HG03103 (cell line): ENCODE data around the gene LHFPL3.
"Not testable (repeated sequence)": the region's sequence is repeated elsewhere in the genome, so short reads cannot be mapped to it uniquely, and the experiment has no call there.

Experiments used
- ATAC-seq: cut with Tn5 transposase; IDR thresholded peaks from one replicate; pipeline ENCODE4 v1.9.1; 2021; ENCODE audit warnings: low read depth; ENCODE audit not compliant: unreplicated experiment

LHFPL3 gene

DNA sequence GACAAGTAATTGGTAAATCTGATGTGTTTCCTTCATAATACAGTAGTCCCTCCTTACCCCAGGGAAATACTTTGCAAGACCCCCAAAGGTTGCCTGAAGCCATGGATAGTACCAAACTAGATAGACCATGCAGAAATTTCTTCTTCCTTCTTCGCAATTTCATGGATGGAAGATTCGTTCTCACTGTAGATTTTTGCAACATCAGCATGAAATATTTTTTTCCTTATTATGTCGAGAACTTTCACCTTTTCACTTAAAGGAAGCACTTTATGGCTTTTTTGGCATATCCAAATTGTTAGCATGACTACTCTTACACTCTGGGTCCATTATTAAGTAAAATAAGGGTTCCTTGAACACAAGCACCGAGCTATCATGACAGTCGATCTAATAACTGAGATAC is 333.2 kb downstream of the LHFPL3 start:
- no peak for ATAC-seq

GRCh38 chr7:104664648-104665047 is 336.2 kb downstream of the LHFPL3 start:
- no peak for ATAC-seq

- ATAC-seq, result no peak
Observed at GRCh38 chr7:104677587-104677986, 349.2 kb downstream of the LHFPL3 start.

DNA sequence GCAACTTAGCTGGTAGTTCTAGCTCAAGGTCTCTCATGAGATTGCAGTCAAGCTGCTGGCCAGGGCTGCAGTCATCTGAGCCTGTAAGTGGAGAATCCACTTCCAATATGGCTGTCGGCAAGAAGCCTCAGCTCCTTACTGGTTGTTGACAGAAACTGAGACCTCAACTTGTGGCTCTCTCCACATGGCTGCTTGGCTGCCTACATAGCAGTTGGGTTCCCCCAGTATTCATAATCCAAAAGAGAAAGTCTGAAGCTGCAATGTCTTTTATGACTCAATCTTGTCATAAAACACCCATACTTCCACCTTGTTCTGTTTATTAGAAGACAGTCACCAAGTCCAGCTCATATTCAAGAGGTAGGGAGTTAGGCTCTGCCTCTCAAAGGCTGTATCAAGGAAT is 350.7 kb downstream of the LHFPL3 start:
- ATAC-seq, result no peak

DNA sequence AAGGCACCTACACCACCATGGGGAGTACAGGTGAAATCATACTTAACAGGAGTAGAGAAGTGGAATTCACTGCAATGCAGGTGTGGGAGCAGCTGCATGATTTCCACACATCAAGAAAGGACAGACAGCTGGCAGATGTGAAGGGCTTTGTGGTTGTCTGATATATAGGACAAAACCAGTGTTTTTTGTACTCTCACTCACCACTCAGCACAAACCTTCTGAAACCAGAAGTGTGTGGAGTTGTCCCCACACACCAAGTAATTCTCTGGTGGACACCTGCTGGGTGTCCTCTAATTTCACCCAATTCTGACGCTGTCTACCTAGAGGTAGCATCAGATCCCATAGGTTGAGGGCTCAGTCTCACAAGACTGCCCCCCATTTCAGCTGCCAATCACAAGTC is 357.9 kb downstream of the LHFPL3 start:
- ATAC-seq, result no peak

GRCh38 chr7:104694710-104695109 is 366.3 kb downstream of the LHFPL3 start:
- ATAC-seq, result no peak

DNA sequence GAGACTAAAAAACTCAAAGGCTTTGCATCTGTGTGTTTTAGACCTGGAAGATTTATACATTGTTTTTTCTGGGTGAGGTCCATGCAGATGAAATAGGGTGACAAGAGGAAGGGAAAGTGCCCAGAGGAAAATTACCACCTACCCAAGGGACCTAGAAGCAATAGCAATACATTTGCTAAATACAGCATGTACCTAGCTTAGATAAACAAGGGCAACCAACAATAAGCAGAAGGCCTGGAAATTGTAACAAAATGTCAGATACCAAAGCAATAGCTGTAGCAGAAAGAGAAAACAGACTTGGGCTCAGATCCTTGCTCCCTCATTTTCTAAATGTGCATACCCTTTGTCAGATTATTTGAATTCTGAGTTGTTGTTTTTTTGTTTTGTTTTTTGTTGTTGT is 367.2 kb downstream of the LHFPL3 start:
- ATAC-seq, result no peak

DNA sequence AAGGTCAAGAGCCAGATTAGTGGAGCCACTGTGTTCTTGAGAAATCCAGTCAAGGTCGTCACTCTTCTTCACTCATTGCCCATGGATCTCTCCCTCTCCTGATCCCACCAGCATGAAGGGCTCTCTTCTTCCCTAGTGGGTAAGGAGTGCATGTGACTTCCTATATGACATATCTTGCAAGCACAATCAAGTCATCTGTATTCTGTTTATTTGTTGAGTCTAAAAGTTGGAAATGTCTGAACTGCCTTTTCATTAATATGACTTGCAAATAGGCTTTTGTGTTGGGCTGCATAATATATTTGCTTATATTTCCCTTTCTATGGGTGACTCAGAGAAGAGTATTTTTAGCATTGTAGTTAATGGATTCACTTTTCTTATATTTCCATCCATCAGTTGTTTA is 371.9 kb downstream of the LHFPL3 start:
- ATAC-seq, result no peak

GRCh38 chr7:104721027-104721426 is 392.6 kb downstream of the LHFPL3 start:
- not testable (repeated sequence) for ATAC-seq

- ATAC-seq, result no peak
Observed at GRCh38 chr7:104723001-104723400, 394.6 kb downstream of the LHFPL3 start.

GRCh38 chr7:104758504-104758903 is 430.1 kb downstream of the LHFPL3 start:
- ATAC-seq, result no peak

DNA sequence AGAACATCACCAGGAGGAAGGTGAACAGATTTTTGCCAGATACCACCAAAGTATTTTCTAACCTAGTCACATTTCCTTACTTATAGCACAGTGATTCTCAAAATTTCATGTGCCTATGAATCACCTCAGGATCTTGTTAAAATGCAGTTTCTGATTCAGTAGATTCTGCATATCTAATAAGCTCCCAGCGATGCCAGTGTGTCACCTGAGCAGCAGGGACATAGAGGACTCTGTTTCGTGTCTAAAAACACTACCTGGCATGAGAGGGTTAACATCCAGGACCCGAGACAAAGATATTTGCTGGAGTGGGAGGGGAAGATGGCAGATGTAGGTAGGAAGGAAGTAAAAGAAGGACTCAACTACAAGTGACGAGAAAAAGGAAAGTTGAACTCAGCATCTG is 433.5 kb downstream of the LHFPL3 start:
- ATAC-seq, result no peak

DNA sequence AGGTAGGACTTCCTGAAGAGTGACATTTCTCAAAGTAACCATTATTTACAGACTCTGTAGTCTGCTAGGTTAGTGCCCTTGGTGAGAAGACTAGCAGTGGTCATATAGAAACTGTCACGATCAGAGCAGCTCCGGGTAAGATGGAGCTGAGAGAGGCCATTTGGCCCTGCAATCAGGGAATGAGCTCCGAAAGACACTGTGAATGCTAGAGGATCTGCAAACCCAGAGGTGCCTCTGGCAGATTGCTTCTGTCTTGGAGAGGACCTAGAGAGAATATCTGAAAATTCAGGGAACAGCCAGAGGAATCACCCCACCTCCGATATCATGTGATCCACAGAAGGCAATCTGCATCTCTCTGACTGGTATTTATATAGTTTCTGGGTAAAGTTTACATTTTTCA is 438.7 kb downstream of the LHFPL3 start:
- no peak for ATAC-seq

DNA sequence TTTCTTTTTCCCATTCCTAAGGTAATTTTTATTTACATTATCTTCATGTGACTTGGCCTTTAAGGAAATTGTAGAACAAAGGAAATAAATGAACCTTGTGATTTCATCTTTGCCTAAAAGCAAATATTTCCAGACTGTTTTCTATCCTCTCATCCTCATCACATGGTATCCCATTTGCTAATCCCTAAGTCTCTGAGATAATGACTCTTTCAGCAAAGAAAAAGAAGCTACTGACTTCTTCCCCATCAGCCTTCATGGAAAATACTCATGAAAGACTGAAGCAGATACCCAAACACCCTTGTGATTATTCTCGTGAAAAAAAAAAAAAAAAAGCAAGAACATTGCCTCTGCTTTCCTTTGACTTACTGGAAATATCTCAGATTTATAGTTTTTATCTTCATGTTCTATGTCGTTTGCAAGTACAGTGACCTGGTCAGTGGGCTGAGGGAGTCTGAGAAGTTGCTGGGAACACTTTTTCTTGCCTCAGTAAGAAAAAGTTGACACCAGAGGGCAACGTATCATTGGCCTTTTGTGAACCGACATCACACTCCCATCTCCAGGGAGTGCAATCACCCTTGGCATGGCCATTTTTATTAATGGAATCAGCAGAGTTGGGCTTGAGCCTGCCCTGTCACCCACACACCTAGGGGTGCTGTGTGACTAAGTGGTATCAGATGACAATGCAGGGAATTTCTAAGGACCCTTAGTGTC is 439.6 kb downstream of the LHFPL3 start:
- no peak for ATAC-seq

DNA sequence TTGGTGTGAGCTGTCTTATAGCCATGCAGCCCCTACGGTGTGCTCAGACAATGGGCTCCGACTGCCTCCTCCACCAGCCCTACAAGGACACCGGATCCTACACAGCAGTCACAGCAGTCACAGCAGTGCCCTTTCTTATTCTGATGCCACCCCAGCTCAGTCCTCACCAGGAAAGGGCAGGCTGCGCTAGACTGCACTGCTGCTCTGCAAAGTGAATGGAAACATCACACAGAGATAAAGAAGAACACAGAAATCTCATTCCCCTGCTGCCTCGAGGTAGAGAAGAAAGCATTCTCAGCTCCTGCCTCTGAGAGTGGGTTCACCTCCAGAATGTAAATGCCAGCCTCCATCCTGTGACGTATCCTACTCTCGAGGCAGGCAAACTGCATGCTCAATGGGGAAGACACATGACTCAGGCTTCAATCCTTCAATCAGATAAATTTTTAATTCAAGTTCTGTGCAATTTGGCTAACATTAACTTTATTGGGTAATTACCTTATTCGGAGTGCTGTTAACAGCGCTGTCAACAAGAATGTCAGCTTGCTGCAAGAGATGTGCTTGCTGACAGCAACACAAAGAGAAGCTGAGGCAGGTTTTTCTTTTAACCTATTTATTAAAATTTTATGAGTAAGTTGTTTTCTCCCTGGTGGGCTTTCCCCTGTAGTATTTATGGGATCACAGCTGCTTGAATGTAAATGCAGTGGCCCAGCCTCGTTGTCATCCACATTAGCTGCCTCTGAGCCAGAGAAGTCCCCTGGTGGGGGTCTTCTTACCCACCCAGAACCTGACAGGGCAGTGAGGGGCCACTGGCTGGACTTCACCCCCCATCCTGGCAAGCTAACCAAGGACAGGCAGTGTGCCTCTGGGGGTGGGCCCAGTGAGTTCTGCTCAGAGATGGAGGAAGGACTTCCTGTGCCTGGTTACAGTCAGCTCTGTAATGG is 444.3 kb downstream of the LHFPL3 start:
- no peak for ATAC-seq

DNA sequence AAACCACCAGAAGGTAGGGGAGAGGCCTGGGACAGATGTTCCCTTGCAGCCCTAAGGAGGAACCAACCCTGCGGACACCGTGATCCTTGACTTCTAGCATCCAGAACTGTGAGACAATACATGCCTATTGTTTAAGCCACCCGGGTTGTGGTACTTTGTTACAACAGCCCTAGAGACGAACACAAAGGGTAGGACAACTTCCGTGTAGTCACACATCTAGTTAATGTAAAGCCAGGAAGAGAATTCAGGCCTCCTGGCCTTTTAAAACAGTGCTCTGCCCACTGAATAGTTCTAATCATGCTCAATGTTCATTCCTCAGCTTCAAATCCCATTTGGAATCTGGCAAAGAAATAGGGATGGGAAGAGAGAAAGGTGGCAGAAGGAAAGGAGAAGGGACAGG is 445.4 kb downstream of the LHFPL3 start:
- no peak for ATAC-seq

DNA sequence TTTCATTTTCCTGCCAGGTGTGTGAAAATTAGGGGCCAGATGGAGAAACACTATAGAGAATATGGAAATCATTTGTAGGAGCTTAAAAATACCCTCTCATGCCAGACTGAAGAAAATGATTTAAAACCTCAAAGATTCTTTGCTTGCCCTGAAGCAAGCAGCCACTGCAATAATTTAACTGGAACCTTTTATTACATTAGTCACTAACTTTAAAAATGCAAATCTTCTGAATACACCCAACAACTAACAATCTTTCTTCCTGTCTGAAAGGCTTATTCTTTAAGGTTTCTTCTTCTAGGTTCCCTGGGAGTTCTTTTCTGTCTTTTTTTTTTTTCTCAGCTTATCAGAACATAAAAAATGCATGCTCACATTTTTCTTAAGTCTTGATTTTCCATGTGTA is 447.1 kb downstream of the LHFPL3 start:
- ATAC-seq, result no peak

- ATAC-seq, result no peak
Observed at GRCh38 chr7:104777301-104777800, 448.9 kb downstream of the LHFPL3 start.

- ATAC-seq, result no peak
Observed at GRCh38 chr7:104779888-104780287, 451.5 kb downstream of the LHFPL3 start.

DNA sequence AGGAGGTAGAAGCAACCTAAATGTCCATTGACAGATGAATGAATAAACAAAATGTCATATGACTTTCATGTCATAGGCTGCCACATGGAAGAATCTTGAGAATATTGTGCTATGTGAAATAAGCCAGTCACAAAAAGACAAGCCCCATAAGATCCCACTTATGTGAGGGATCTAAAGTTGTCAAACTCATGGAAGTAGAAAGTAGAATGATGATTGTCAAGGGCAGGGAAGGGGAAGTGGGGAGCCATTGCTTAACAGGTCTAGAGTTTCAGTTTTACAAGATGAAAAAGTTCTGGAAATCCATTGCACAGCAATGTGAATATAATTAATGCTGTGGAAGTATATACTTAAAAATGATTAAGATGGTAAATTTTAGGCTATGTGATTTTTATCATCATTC is 456.3 kb downstream of the LHFPL3 start:
- ATAC-seq, result no peak

DNA sequence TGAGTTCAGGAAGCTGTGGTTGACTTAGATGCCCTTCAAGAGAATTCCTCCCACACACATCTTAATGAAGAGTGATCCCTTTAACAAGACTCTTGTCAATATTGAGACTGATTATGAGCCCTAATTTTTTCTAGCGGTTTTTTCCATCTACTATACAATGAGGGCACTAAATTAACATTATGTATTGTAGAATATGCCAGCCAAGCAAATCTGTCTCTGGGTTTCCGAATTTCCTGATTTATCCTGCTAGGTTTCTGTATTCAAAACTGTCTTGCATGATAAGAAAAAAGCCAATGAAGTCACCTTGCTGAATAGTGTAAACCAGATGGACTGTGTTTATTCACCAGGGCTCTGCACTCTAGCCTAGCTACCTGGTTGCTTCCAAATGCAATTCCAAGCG is 461.4 kb downstream of the LHFPL3 start:
- no peak for ATAC-seq

GRCh38 chr7:104790440-104790839 is 462.0 kb downstream of the LHFPL3 start:
- ATAC-seq, result no peak
